Trophoblast cell (in vitro differentiated cells and primary cell): Measurements from ENCODE around the gene CEP78.
"Not testable (repeated sequence)": the region's sequence is repeated elsewhere in the genome, so short reads cannot be mapped to it uniquely, and the experiment has no call there.

Experiments
- DNase-seq, 2 donors: peaks; one replicate each; pipeline ENCODE4 v3.0.0-alpha.2; 2016
- H2AFZ ChIP-seq: 2 replicates; pipeline ENCODE4 v1.6.1; 2013; ENCODE audit warnings: low read length, moderate library complexity, mild to moderate bottlenecking; ENCODE audit not compliant: insufficient read depth, poor library complexity
- H2AK5ac ChIP-seq: 2 replicates; pipeline ENCODE4 v1.6.1; 2013; ENCODE audit warnings: mild to moderate bottlenecking, low read length
- H2BK120ac ChIP-seq: 2 replicates; pipeline ENCODE4 v1.6.1; 2013; ENCODE audit warnings: low read length, mild to moderate bottlenecking, moderate library complexity; ENCODE audit not compliant: insufficient read depth, poor library complexity
- H2BK12ac ChIP-seq: 2 replicates; pipeline ENCODE4 v1.6.1; 2013; ENCODE audit warnings: mild to moderate bottlenecking, low read length, moderate library complexity
- H2BK5ac ChIP-seq: 2 replicates; pipeline ENCODE4 v1.6.1; 2013; ENCODE audit warnings: low read length, low read depth, moderate library complexity, mild to moderate bottlenecking; ENCODE audit not compliant: poor library complexity
- H3K14ac ChIP-seq: 2 replicates; pipeline ENCODE4 v1.6.1; 2013; ENCODE audit warnings: mild to moderate bottlenecking, low read length
- H3K18ac ChIP-seq: 2 replicates; pipeline ENCODE4 v1.6.1; 2013; ENCODE audit warnings: mild to moderate bottlenecking, low read length
- H3K23ac ChIP-seq: 2 replicates; pipeline ENCODE4 v1.6.1; 2013; ENCODE audit warnings: low read length
- H3K27ac ChIP-seq: 2 replicates; pipeline ENCODE4 v1.5.1; 2013; ENCODE audit warnings: low read depth, mild to moderate bottlenecking, inconsistent platforms, low read length, moderate library complexity
- H3K27me3 ChIP-seq: 2 replicates; pipeline ENCODE4 v1.6.1; 2013; ENCODE audit warnings: inconsistent platforms, mild to moderate bottlenecking, low read length, moderate library complexity; ENCODE audit not compliant: insufficient read depth
- H3K36me3 ChIP-seq, 2 experiments: 1 replicate in 1 of 2; 2 replicates in 1 of 2; pipeline ENCODE4 v1.6.1; 2013; ENCODE audit warnings: low read length in 2 of 2, mild to moderate bottlenecking in 2 of 2, moderate library complexity in 1 of 2; ENCODE audit not compliant: insufficient read depth in 2 of 2, control insufficient read depth in 1 of 2
- H3K4ac ChIP-seq: 2 replicates; pipeline ENCODE4 v1.6.1; 2013; ENCODE audit warnings: low read depth, mild to moderate bottlenecking, low read length, moderate library complexity
- H3K4me1 ChIP-seq, 2 experiments: 1 replicate in 1 of 2; 2 replicates in 1 of 2; pipeline ENCODE4 v1.6.1; 2013; ENCODE audit warnings: low read length in 2 of 2, mild to moderate bottlenecking in 2 of 2, moderate library complexity in 1 of 2; ENCODE audit not compliant: insufficient read depth in 2 of 2, control insufficient read depth in 1 of 2
- H3K4me2 ChIP-seq: 2 replicates; pipeline ENCODE4 v1.6.1; 2013; ENCODE audit warnings: inconsistent platforms, mild to moderate bottlenecking, low read length, moderate library complexity
- H3K4me3 ChIP-seq: 2 replicates; pipeline ENCODE4 v1.5.1; 2013; ENCODE audit warnings: mild to moderate bottlenecking, low read depth, low read length, inconsistent platforms
- H3K79me1 ChIP-seq: one replicate; pipeline ENCODE4 v1.6.1; 2013; ENCODE audit warnings: low read length
- H3K79me2 ChIP-seq: 2 replicates; pipeline ENCODE4 v1.6.1; 2013; ENCODE audit warnings: low read length, mild to moderate bottlenecking; ENCODE audit not compliant: control insufficient read depth, insufficient read depth, poor library complexity
- H3K9ac ChIP-seq: 2 replicates; pipeline ENCODE4 v1.6.1; 2013; ENCODE audit warnings: mild to moderate bottlenecking, low read length
- H3K9me3 ChIP-seq: 2 replicates; pipeline ENCODE4 v1.6.1; 2013; ENCODE audit warnings: low read depth, mild to moderate bottlenecking, control low read depth, inconsistent platforms, low read length; ENCODE audit not compliant: insufficient read depth
- H4K12ac ChIP-seq: 2 replicates; pipeline ENCODE4 v1.6.1; 2013; ENCODE audit warnings: low read depth, mild to moderate bottlenecking, low read length, moderate library complexity
- H4K8ac ChIP-seq: 2 replicates; pipeline ENCODE4 v1.6.1; 2013; ENCODE audit warnings: low read depth, mild to moderate bottlenecking, low read length, moderate library complexity
- H4K91ac ChIP-seq: one replicate; pipeline ENCODE4 v1.6.1; 2013; ENCODE audit warnings: low read depth, mild to moderate bottlenecking, low read length, moderate library complexity
- WGBS: extraction: QIAGEN DNeasy Blood & Tissue Kit; methylation state at CpG from one replicate; pipeline ENCODE4 v1.1.7; 2013; ENCODE audit warnings: missing lambda C conversion rate; ENCODE audit not compliant: insufficient read length, insufficient coverage; ENCODE audit errors: extremely low coverage; 5-methylcytosine and 5-hydroxymethylcytosine counted together

Gene CEP78

GRCh38 chr9:78189461-78189860 is 46.4 kb upstream of the CEP78 start:
- DNase-seq: peak in 1 of 2 donors; percentile 12
- H2BK5ac ChIP-seq: no peak overlapping the region
- no peak overlapping the region for H3K23ac ChIP-seq
- H3K14ac ChIP-seq: no peak overlapping the region
- no peak overlapping the region for H2AK5ac ChIP-seq
- no peak overlapping the region for H2BK120ac ChIP-seq
- H3K4me1 ChIP-seq: no peaks in the 10 kb centered on the region
- no peak overlapping the region for H3K4ac ChIP-seq
- no peak overlapping the region for H4K91ac ChIP-seq
- no peaks in the 10 kb centered on the region for H3K27me3 ChIP-seq
- H4K12ac ChIP-seq: no peak overlapping the region
- no peak overlapping the region for H3K4me3 ChIP-seq
- no peaks in the 10 kb centered on the region for H3K79me2 ChIP-seq
- no peaks in the 10 kb centered on the region for H3K9me3 ChIP-seq
- no peaks in the 10 kb centered on the region for H3K79me1 ChIP-seq
- WGBS: no CpG with 5 or more reads among the region's 5 CpGs
- no peaks in the 10 kb centered on the region for H3K36me3 ChIP-seq
- no peak overlapping the region for H4K8ac ChIP-seq
- no peak overlapping the region for H3K4me2 ChIP-seq
- H3K18ac ChIP-seq: no peak overlapping the region
- no peak overlapping the region for H2AFZ ChIP-seq
- no peak overlapping the region for H2BK12ac ChIP-seq
- H3K9ac ChIP-seq: no peak overlapping the region
- no peak overlapping the region for H3K27ac ChIP-seq

GRCh38 chr9:78191931-78192330 is 43.9 kb upstream of the CEP78 start:
- Histone ChIP-seq H3K4me1 (no peaks in the 10 kb centered on the region), H3K27me3 (no peaks in the 10 kb centered on the region), H3K36me3 (no peaks in the 10 kb centered on the region), H3K4ac (no peak overlapping the region), H2BK120ac (no peak overlapping the region), H4K91ac (no peak overlapping the region), H3K9ac (no peak overlapping the region), H2AFZ (no peak overlapping the region), H2AK5ac (no peak overlapping the region), H3K79me2 (no peaks in the 10 kb centered on the region), H4K12ac (no peak overlapping the region), H3K23ac (no peak overlapping the region), H4K8ac (no peak overlapping the region), H3K4me3 (no peak overlapping the region), H3K27ac (no peak overlapping the region), H3K9me3 (no peaks in the 10 kb centered on the region), H2BK12ac (no peak overlapping the region), H3K4me2 (no peak overlapping the region), H3K79me1 (no peaks in the 10 kb centered on the region), H3K18ac (no peak overlapping the region), H3K14ac (no peak overlapping the region), H2BK5ac (no peak overlapping the region)
- no peak for DNase-seq

GRCh38 chr9:78196258-78196657 is 39.6 kb upstream of the CEP78 start:
- no peaks in the 10 kb centered on the region for H3K79me2 ChIP-seq
- H3K9me3 ChIP-seq: no peaks in the 10 kb centered on the region
- no peak overlapping the region for H2BK12ac ChIP-seq
- no peaks in the 10 kb centered on the region for H3K27me3 ChIP-seq
- H3K4ac ChIP-seq: no peak overlapping the region
- no peaks in the 10 kb centered on the region for H3K36me3 ChIP-seq
- no peak for DNase-seq
- peaks cover 0 to 2% of the 10 kb centered on the region in 2 experiments for H3K4me1 ChIP-seq
- no peak overlapping the region for H2AK5ac ChIP-seq
- H3K79me1 ChIP-seq: no peaks in the 10 kb centered on the region
- H3K9ac ChIP-seq: no peak overlapping the region
- no peak overlapping the region for H3K18ac ChIP-seq
- H2AFZ ChIP-seq: no peak overlapping the region
- H4K8ac ChIP-seq: no peak overlapping the region
- no peak overlapping the region for H3K27ac ChIP-seq
- H4K91ac ChIP-seq: no peak overlapping the region
- no peak overlapping the region for H3K14ac ChIP-seq
- H4K12ac ChIP-seq: no peak overlapping the region
- H3K4me3 ChIP-seq: no peak overlapping the region
- no peak overlapping the region for H2BK5ac ChIP-seq
- H3K4me2 ChIP-seq: no peak overlapping the region
- H2BK120ac ChIP-seq: no peak overlapping the region
- H3K23ac ChIP-seq: no peak overlapping the region
- no CpG with 5 or more reads among the region's 1 CpG for WGBS

- H3K27me3 ChIP-seq, H2BK120ac ChIP-seq, H3K18ac ChIP-seq, H3K23ac ChIP-seq, H3K36me3 ChIP-seq, H3K79me2 ChIP-seq, H3K4me3 ChIP-seq, H4K91ac ChIP-seq, H3K4ac ChIP-seq, H3K79me1 ChIP-seq, H2AFZ ChIP-seq, DNase-seq, H3K9ac ChIP-seq, H2AK5ac ChIP-seq, H2BK12ac ChIP-seq, H3K4me1 ChIP-seq, H3K4me2 ChIP-seq, H3K9me3 ChIP-seq, H4K8ac ChIP-seq, H3K27ac ChIP-seq, H2BK5ac ChIP-seq, H3K14ac ChIP-seq, H4K12ac ChIP-seq: not testable (repeated sequence)
- no CpG with 5 or more reads among the region's 16 CpGs for WGBS
Measured at GRCh38 chr9:78201158-78201777, 34.6 kb upstream of the CEP78 start.
